WTC11 (cell line): Measurements from ENCODE around the gene DUSP1. TPM values are rescaled to one million over a fixed set of nuclear protein-coding genes. Genes with fewer than 3 reads are reported as not detected.

Experiments used
- ATAC-seq: fragments of 200-7000 bp; cut with Tn5 transposase; 2 replicates; pipeline ENCODE4 v1.10.0; 2021; ENCODE audit warnings: mild to moderate bottlenecking, moderate library complexity
- CTCF ChIA-PET: fragments of 300-600 bp; sonication (Branson Sonifier 250); formaldehyde crosslinking; loops from one replicate; lab custom pipeline; 2021; ENCODE audit warnings: antibody characterized with exemption; lab: Charles Lee
- POLR2A ChIA-PET: fragments of 350-600 bp; sonication (Branson Sonifier 250); formaldehyde crosslinking; loops from one replicate; lab custom pipeline; 2021; ENCODE audit warnings: antibody characterized with exemption; lab: Charles Lee
- DNase-seq: peaks from one replicate; pipeline ENCODE4 v3.0.0; 2021; ENCODE audit warnings: low spot score
- H3K27ac Mint-ChIP-seq: 2 replicates; pipeline ENCODE4 v1.8.0; 2021; ENCODE audit warnings: mixed read lengths
- H3K27me3 Mint-ChIP-seq: 2 replicates; pipeline ENCODE4 v1.8.0; 2021; ENCODE audit warnings: low read depth, mild to moderate bottlenecking, moderate library complexity, mixed read lengths
- H3K36me3 Mint-ChIP-seq: 2 replicates; pipeline ENCODE4 v1.8.0; 2021; ENCODE audit warnings: mixed read lengths
- H3K4me1 Mint-ChIP-seq: 2 replicates; pipeline ENCODE4 v1.8.0; 2022; ENCODE audit warnings: mixed read lengths
- H3K4me3 Mint-ChIP-seq: 2 replicates; pipeline ENCODE4 v1.8.0; 2021; ENCODE audit warnings: mild to moderate bottlenecking, moderate library complexity, mixed read lengths
- H3K9me3 Mint-ChIP-seq: 2 replicates; pipeline ENCODE4 v1.8.0; 2021; ENCODE audit warnings: mixed read lengths
- ATF1 ChIP-seq: sonication (generic); formaldehyde crosslinking; IDR thresholded peaks from 2 replicates; pipeline ENCODE4 v1.8.1; 2023; ENCODE audit warnings: mild to moderate bottlenecking, moderate library complexity, missing genetic modification reagents
- CBFB ChIP-seq: sonication (generic); formaldehyde crosslinking; IDR thresholded peaks from 2 replicates; pipeline ENCODE4 v1.8.1; 2022; ENCODE audit warnings: mild to moderate bottlenecking, low read depth, missing genetic modification reagents
- ERG ChIP-seq: fragments of 250-450 bp; sonication (Bioruptor Pico); IDR thresholded peaks from 2 replicates; pipeline ENCODE4 v1.8.0; 2021; ENCODE audit warnings: mild to moderate bottlenecking
- ETV6 ChIP-seq: sonication (generic); formaldehyde crosslinking; IDR thresholded peaks from 2 replicates; pipeline ENCODE4 v1.8.1; 2022; ENCODE audit warnings: mild to moderate bottlenecking, missing genetic modification reagents
- FOXP1 ChIP-seq: sonication (generic); formaldehyde crosslinking; IDR thresholded peaks from 2 replicates; pipeline ENCODE4 v1.8.0; 2022; ENCODE audit warnings: missing genetic modification reagents, mild to moderate bottlenecking, moderate library complexity, borderline replicate concordance
- GABPB1 ChIP-seq: sonication (generic); formaldehyde crosslinking; IDR thresholded peaks from 2 replicates; pipeline ENCODE4 v1.8.1; 2023; ENCODE audit warnings: mild to moderate bottlenecking, missing genetic modification reagents
- GRHL2 ChIP-seq: fragments of 250-450 bp; sonication (Bioruptor Pico); IDR thresholded peaks from 2 replicates; pipeline ENCODE4 v1.8.0; 2022; ENCODE audit warnings: mild to moderate bottlenecking, moderate library complexity; ENCODE audit not compliant: insufficient replicate concordance, severe bottlenecking
- HMGA2 ChIP-seq: fragments of 250-450 bp; sonication (Bioruptor Pico); IDR thresholded peaks from 2 replicates; pipeline ENCODE4 v1.4.0; 2021; ENCODE audit warnings: mild to moderate bottlenecking, moderate library complexity
- MXD4 ChIP-seq: fragments of 250-450 bp; sonication (Bioruptor Pico); IDR thresholded peaks from 2 replicates; pipeline ENCODE4 v1.8.0; 2021; ENCODE audit warnings: mild to moderate bottlenecking, moderate library complexity, borderline replicate concordance
- NR2C2 ChIP-seq: sonication (generic); formaldehyde crosslinking; IDR thresholded peaks from 2 replicates; pipeline ENCODE4 v1.8.0; 2022; ENCODE audit warnings: mild to moderate bottlenecking, missing genetic modification reagents
- SMAD4 ChIP-seq: sonication (generic); formaldehyde crosslinking; IDR thresholded peaks from 2 replicates; pipeline ENCODE4 v1.8.0; 2022; ENCODE audit warnings: mild to moderate bottlenecking, missing genetic modification reagents
- TCF7 ChIP-seq: sonication (generic); formaldehyde crosslinking; IDR thresholded peaks from 2 replicates; pipeline ENCODE4 v1.8.0; 2022; ENCODE audit warnings: mild to moderate bottlenecking, low read depth, missing genetic modification reagents, moderate library complexity
- TP53 ChIP-seq: sonication (generic); formaldehyde crosslinking; IDR thresholded peaks from 2 replicates; pipeline ENCODE4 v1.8.1; 2023; ENCODE audit warnings: mild to moderate bottlenecking, missing genetic modification reagents
- ZNF121 ChIP-seq: sonication (generic); formaldehyde crosslinking; IDR thresholded peaks from 2 replicates; pipeline ENCODE4 v1.8.0; 2023; ENCODE audit warnings: missing genetic modification reagents
- ZNF396 ChIP-seq: fragments of 250-450 bp; sonication (Bioruptor Pico); IDR thresholded peaks from 2 replicates; pipeline ENCODE4 v1.8.0; 2021; ENCODE audit warnings: mild to moderate bottlenecking, moderate library complexity, borderline replicate concordance
- ZNF416 ChIP-seq: fragments of 250-450 bp; sonication (Bioruptor Pico); IDR thresholded peaks from 2 replicates; pipeline ENCODE4 v1.9.0; 2021; ENCODE audit warnings: mild to moderate bottlenecking, inconsistent platforms
- ZNF425 ChIP-seq: fragments of 250-450 bp; sonication (Bioruptor Pico); conservative IDR thresholded peaks from 2 replicates; pipeline ENCODE4 v1.9.0; 2021; ENCODE audit warnings: mild to moderate bottlenecking
- ZNF512 ChIP-seq: sonication (generic); formaldehyde crosslinking; IDR thresholded peaks from 2 replicates; pipeline ENCODE4 v1.8.1; 2022; ENCODE audit warnings: missing genetic modification reagents, borderline replicate concordance
- ZNF532 ChIP-seq: fragments of 250-450 bp; sonication (Bioruptor Pico); IDR thresholded peaks from 2 replicates; pipeline ENCODE4 v1.9.0; 2021; ENCODE audit warnings: mild to moderate bottlenecking, borderline replicate concordance
- ZNF671 ChIP-seq: fragments of 250-450 bp; sonication (Bioruptor Pico); IDR thresholded peaks from 2 replicates; pipeline ENCODE4 v1.8.0; 2021; ENCODE audit warnings: mild to moderate bottlenecking
- total RNA-seq: library from RNA; stranded (reverse); gene quantifications from 3 replicates; pipeline ENCODE4 v1.2.3, GENCODE V29; 2021
- TF ChIP-seq, protein P1 (sequence below): sonication (generic); formaldehyde crosslinking; IDR thresholded peaks from 2 replicates; pipeline ENCODE4 v1.8.0; 2023; ENCODE audit warnings: missing genetic modification reagents
- TF ChIP-seq, protein P2 (sequence below): sonication (generic); formaldehyde crosslinking; IDR thresholded peaks from 2 replicates; pipeline ENCODE4 v1.8.1; 2023; ENCODE audit warnings: mild to moderate bottlenecking, missing genetic modification reagents, moderate library complexity
- TF ChIP-seq, protein P3 (sequence below): sonication (generic); formaldehyde crosslinking; conservative IDR thresholded peaks from 2 replicates; pipeline ENCODE4 v1.8.1; 2022; ENCODE audit warnings: mild to moderate bottlenecking, missing genetic modification reagents

The DUSP1 gene
- total RNA-seq, 1 experiment from 2014 or later: 9.5 TPM

DNA sequence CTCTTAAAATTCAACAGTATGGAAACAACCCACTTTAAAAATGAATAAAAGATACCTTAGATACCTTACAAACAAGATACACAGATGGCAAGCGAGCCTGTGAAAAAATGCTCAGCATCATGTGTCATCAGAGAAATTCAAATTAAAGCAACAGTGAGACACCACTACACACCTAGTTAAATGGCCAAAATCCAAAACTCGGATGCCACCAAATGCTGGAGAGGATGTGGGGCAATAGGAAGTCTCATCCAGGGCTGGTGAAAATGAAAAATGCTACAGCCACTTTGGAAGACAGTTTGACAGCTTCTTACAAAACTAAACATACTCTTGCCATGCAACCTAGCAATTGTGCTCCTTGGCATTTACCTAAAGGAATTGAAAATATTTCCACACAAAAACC lies 17.9 kb downstream of the DUSP1 start:
- TF ChIP-seq, protein P1, sequence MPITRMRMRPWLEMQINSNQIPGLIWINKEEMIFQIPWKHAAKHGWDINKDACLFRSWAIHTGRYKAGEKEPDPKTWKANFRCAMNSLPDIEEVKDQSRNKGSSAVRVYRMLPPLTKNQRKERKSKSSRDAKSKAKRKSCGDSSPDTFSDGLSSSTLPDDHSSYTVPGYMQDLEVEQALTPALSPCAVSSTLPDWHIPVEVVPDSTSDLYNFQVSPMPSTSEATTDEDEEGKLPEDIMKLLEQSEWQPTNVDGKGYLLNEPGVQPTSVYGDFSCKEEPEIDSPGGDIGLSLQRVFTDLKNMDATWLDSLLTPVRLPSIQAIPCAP: no peak
- TF ChIP-seq GRHL2 (CRISPR knock-in tag) (no peak), ZNF512 (no peak), ZNF671 (CRISPR knock-in tag) (no peak), ZNF532 (CRISPR knock-in tag) (no peak), ETV6 (no peak), CBFB (no peak), ERG (CRISPR knock-in tag) (no peak)
- TF ChIP-seq, all 79 proteins: peak for 0

DNA sequence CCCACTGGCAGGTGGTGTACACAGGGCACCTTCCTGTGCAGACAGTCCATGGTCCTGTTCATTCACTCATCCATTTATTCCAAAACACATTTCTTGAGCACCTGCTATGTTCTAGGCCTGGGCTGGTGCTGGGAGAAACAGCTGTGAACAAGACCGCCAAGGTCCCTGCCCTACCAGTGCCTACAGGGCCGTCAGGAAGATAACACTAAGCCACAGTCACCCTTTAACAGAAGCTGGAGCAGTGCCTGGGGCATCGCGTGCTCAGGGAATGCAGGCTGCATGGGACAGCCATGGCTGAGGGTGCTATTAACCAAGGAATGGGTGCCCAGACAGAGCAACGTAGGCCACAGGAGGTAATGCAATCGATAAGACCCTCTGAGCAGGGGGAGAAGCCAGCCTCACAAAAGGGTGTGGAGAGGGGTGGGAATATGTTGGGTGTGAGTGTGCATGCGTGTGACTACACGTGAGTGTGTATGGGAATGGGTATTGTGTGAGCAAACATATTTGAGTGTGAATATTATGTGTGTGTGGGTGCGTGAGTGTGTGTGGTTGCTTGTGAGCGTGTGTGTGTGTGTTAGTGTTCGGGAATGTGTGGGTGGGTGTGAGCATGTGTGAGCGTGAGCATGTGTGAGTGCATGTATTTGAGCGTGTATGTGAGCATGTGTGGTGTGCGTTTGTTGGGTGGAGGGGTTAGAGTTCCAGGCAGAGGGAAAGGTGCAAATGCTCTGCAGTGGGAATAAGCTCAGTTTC lies 19.1 kb downstream of the DUSP1 start:
- Mint-ChIP-seq H3K4me1 (no peaks in the 10 kb centered on the region), H3K9me3 (peaks cover 11% of the 10 kb centered on the region), H3K27me3 (peaks cover 60% of the 10 kb centered on the region), H3K4me3 (no peak overlapping the region), H3K36me3 (peaks cover 8% of the 10 kb centered on the region; the same call in 1 of the 2 replicates), H3K27ac (no peak overlapping the region)
- DNase-seq (no peak), ATAC-seq (no peak)
- ChIA-PET CTCF (interaction anchor here (1.1 to 1.6 kb wide), 2 partner anchors 20 to 35 kb away, joined by 3 to 7 read pairs; no protein-coding TSS in a partner anchor), POLR2A (no interaction called here)
- TF ChIP-seq HMGA2 (CRISPR knock-in tag): no peak
- no peak for TF ChIP-seq TP53 (CRISPR knock-in tag)
- no peak for TF ChIP-seq SMAD4 (CRISPR knock-in tag)
- TF ChIP-seq, protein P2, sequence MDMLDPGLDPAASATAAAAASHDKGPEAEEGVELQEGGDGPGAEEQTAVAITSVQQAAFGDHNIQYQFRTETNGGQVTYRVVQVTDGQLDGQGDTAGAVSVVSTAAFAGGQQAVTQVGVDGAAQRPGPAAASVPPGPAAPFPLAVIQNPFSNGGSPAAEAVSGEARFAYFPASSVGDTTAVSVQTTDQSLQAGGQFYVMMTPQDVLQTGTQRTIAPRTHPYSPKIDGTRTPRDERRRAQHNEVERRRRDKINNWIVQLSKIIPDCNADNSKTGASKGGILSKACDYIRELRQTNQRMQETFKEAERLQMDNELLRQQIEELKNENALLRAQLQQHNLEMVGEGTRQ: no peak
- TF ChIP-seq GABPB1 (CRISPR knock-in tag): no peak
- TF ChIP-seq, protein P3, sequence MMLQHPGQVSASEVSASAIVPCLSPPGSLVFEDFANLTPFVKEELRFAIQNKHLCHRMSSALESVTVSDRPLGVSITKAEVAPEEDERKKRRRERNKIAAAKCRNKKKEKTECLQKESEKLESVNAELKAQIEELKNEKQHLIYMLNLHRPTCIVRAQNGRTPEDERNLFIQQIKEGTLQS (CRISPR knock-in tag): no peak
- no peak for TF ChIP-seq ZNF416 (CRISPR knock-in tag)
- TF ChIP-seq ZNF396 (CRISPR knock-in tag): no peak
- no peak for TF ChIP-seq TCF7 (CRISPR knock-in tag)
- TF ChIP-seq NR2C2 (CRISPR knock-in tag): no peak
- no peak for TF ChIP-seq ZNF121 (CRISPR knock-in tag)
- no peak for TF ChIP-seq ZNF425
- no peak for TF ChIP-seq ATF1
- TF ChIP-seq MXD4 (CRISPR knock-in tag): no peak
- TF ChIP-seq FOXP1 (CRISPR knock-in tag): no peak

More for the DNA sequence above, 17.9 kb downstream of the DUSP1 start:
- DNase-seq (no peak), ATAC-seq (no peak)
- no peak overlapping the region for H3K4me3 Mint-ChIP-seq
- POLR2A ChIA-PET: interaction anchor here (0.9 kb wide), 1 partner anchor 12 kb away, joined by 3 read pairs; no protein-coding TSS in a partner anchor
- H3K9me3 Mint-ChIP-seq: no peaks in the 10 kb centered on the region; the same call in 1 of the 2 replicates
- H3K4me1 Mint-ChIP-seq: peaks cover 7% of the 10 kb centered on the region
- no peak overlapping the region for H3K27ac Mint-ChIP-seq
- H3K36me3 Mint-ChIP-seq: no peaks in the 10 kb centered on the region
- peaks cover 60% of the 10 kb centered on the region for H3K27me3 Mint-ChIP-seq
- CTCF ChIA-PET: interaction anchor here (0.9 to 1.6 kb wide), 2 partner anchors 19 to 206 kb away, joined by 3 to 7 read pairs; partner anchors contain the start of gene RPL26L1
